ENCODE results near the gene HAGH. TPM values are rescaled to one million over a fixed set of nuclear protein-coding genes. Genes with fewer than 3 reads are reported as not detected.

HAGH gene
- polyA plus RNA-seq, 1 donor (not counting 4 experiments of a cell fraction or from before 2014, with no cell fraction given): 17.7 TPM

DNA sequence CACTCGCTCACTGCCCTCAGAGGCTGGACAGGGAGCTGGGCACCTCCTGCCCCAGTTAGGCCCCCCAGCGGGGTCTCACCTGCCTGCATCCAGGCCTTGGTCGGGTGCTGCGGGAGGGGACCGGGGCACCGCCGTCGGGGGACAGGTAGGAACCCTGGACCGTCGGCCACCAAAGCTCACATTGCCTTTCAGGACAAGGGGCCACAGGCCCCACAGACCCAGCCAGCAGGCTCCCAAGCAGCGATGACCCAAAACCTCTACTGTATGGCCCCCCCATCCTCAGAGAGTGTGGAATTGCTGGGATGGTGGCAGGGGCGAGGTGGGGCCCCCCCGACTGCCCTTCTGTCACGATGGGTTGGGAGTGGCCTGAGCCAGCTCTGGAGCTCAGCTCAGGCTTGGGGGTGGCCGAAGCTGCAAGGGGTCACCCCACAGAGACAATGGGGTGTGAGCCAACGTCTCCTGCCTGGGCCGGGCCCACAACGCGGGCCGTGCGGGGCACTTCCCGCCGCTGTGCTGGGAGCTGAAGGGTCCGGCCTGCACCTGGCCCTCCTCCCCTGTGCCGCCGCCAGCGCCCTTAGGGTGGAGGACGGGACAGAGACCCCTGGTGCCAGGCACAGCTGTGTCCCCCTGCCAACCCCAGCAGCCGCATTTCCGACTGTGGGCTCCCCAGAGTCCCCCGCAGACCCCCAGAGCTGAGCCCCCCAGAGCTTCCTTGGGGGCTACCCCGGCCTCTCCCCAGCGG lies 33.6 kb downstream of the HAGH start:
- Histone ChIP-seq H3K27me3 (ENCODE audit: control insufficient read depth, extremely low read depth, insufficient read depth, low read length) (no peaks in the 10 kb centered on the region), H3K4me3 (ENCODE audit: control insufficient read depth in 2 of 3, extremely low read depth in 1 of 3, insufficient read depth in 2 of 3, low read depth in 1 of 3, low read length in 3 of 3) (no peak overlapping the region), H3K4me2 (ENCODE audit: control insufficient read depth, extremely low read depth, insufficient read depth, low read depth, low read length) (no peak overlapping the region), H3K9me1 (ENCODE audit: control insufficient read depth, extremely low read depth, insufficient read depth, low read length) (no peaks in the 10 kb centered on the region), H3K79me2 (ENCODE audit: control insufficient read depth, insufficient read depth, low read length) (no peaks in the 10 kb centered on the region), H3K27ac (ENCODE audit: control insufficient read depth, insufficient read depth, low read length) (no peak overlapping the region), H3K36me3 (ENCODE audit: control insufficient read depth in 2 of 2, extremely low read depth in 1 of 2, insufficient read depth in 2 of 2, low read length in 2 of 2) (peaks cover 0 to 4% of the 10 kb centered on the region in 2 experiments), H2AFZ (ENCODE audit: control insufficient read depth, low read length) (no peak overlapping the region), H3K4me1 (ENCODE audit: control insufficient read depth, extremely low read depth, insufficient read depth, low read length) (peaks cover 13% of the 10 kb centered on the region), H3K9ac (ENCODE audit: control insufficient read depth, extremely low read depth, insufficient read depth, low read length) (no peak overlapping the region), H3K9me3 (ENCODE audit: control insufficient read depth, low read depth, low read length) (peaks cover under 1% of the 10 kb centered on the region), H4K20me1 (ENCODE audit: control insufficient read depth, extremely low read depth, insufficient read depth, low read length) (peaks cover 3% of the 10 kb centered on the region)
- TF ChIP-seq CTCF (optimal IDR thresholded peaks at IDR 0.05 in 1 of 3, IDR thresholded peaks at IDR 0.05 in 1 of 3, conservative IDR thresholded peaks at IDR 0.05 in 1 of 3; ENCODE audit: extremely low read depth in 1 of 3, insufficient read depth in 2 of 3, low read length in 3 of 3) (no peak), EZH2 (IDR thresholded peaks at IDR 0.05; ENCODE audit: low read length) (no peak)
- dilution Hi-C loops (cut with MboI; ENCODE audit: extremely low pct_ligation_motif_present, low sequenced_read_pairs): no loop called here
- no peak for FAIRE-seq
- no peak for DNase-seq (ENCODE audit: low read depth, low spot score)

GRCh38 chr16:1791943-1792812 lies 34.4 kb downstream of the HAGH start:
- dilution Hi-C loops (cut with MboI; ENCODE audit: extremely low pct_ligation_motif_present, low sequenced_read_pairs): no loop called here
- no peaks in the 10 kb centered on the region for H3K9me1 ChIP-seq (ENCODE audit: control insufficient read depth, extremely low read depth, insufficient read depth, low read length)
- DNase-seq (ENCODE audit: low read depth, low spot score): no peak
- H3K79me2 ChIP-seq (ENCODE audit: control insufficient read depth, insufficient read depth, low read length): peaks cover 7% of the 10 kb centered on the region
- H3K4me3 ChIP-seq (ENCODE audit: control insufficient read depth in 2 of 3, extremely low read depth in 1 of 3, insufficient read depth in 2 of 3, low read depth in 1 of 3, low read length in 3 of 3): no peak overlapping the region
- no peak overlapping the region for H3K4me2 ChIP-seq (ENCODE audit: control insufficient read depth, extremely low read depth, insufficient read depth, low read depth, low read length)
- TF ChIP-seq EZH2 (IDR thresholded peaks at IDR 0.05; ENCODE audit: low read length) (no peak), CTCF (optimal IDR thresholded peaks at IDR 0.05 in 1 of 3, IDR thresholded peaks at IDR 0.05 in 1 of 3, conservative IDR thresholded peaks at IDR 0.05 in 1 of 3; ENCODE audit: extremely low read depth in 1 of 3, insufficient read depth in 2 of 3, low read length in 3 of 3) (no peak)
- peaks cover 0 to 8% of the 10 kb centered on the region in 2 experiments for H3K36me3 ChIP-seq (ENCODE audit: control insufficient read depth in 2 of 2, extremely low read depth in 1 of 2, insufficient read depth in 2 of 2, low read length in 2 of 2)
- H3K9ac ChIP-seq (ENCODE audit: control insufficient read depth, extremely low read depth, insufficient read depth, low read length): no peak overlapping the region
- FAIRE-seq: no peak
- H3K27me3 ChIP-seq (ENCODE audit: control insufficient read depth, extremely low read depth, insufficient read depth, low read length): no peaks in the 10 kb centered on the region
- no peak overlapping the region for H2AFZ ChIP-seq (ENCODE audit: control insufficient read depth, low read length)
- H4K20me1 ChIP-seq (ENCODE audit: control insufficient read depth, extremely low read depth, insufficient read depth, low read length): peaks cover 3% of the 10 kb centered on the region
- peaks cover 15% of the 10 kb centered on the region for H3K4me1 ChIP-seq (ENCODE audit: control insufficient read depth, extremely low read depth, insufficient read depth, low read length)
- H3K9me3 ChIP-seq (ENCODE audit: control insufficient read depth, low read depth, low read length): no peaks in the 10 kb centered on the region
- H3K27ac ChIP-seq (ENCODE audit: control insufficient read depth, insufficient read depth, low read length): no peak overlapping the region
